HEK293 (cell line): ENCODE results near the gene EEF1AKMT3.

Source experiments
- BCL11A ChIP-seq: fragments of 450-650 bp; formaldehyde crosslinking; IDR thresholded peaks from 2 replicates; pipeline ENCODE4 v1.5.1; 2016; ENCODE audit warnings: low read depth, missing biosample characterization, missing genetic modification characterization
- KLF10 ChIP-seq: fragments of 450-650 bp; IDR thresholded peaks from 2 replicates; pipeline ENCODE4 v1.5.1; 2018; ENCODE audit warnings: missing biosample characterization, mild to moderate bottlenecking, missing genetic modification characterization
- KLF16 ChIP-seq: fragments of 450-650 bp; formaldehyde crosslinking; IDR thresholded peaks from 2 replicates; pipeline ENCODE4 v1.5.1; 2017; ENCODE audit warnings: missing biosample characterization, missing genetic modification characterization
- KLF9 ChIP-seq: fragments of 450-650 bp; formaldehyde crosslinking; IDR thresholded peaks from 2 replicates; pipeline ENCODE4 v1.5.1; 2016; ENCODE audit warnings: missing biosample characterization, missing genetic modification characterization, low read depth
- PRDM1 ChIP-seq: fragments of 450-650 bp; formaldehyde crosslinking; IDR thresholded peaks from 2 replicates; pipeline ENCODE4; 2016; ENCODE audit warnings: missing biosample characterization, missing genetic modification characterization
- PRDM10 ChIP-seq: fragments of 450-650 bp; formaldehyde crosslinking; IDR thresholded peaks from 2 replicates; pipeline ENCODE4 v1.5.1; 2016; ENCODE audit warnings: missing biosample characterization, missing genetic modification characterization
- SCRT2 ChIP-seq: fragments of 450-650 bp; formaldehyde crosslinking; IDR thresholded peaks from 2 replicates; pipeline ENCODE4 v1.5.1; 2016; ENCODE audit warnings: missing biosample characterization, missing genetic modification characterization
- TCF7L2 ChIP-seq: IDR thresholded peaks from 2 replicates; pipeline ENCODE4 v1.6.1; 2011; ENCODE audit warnings: low read depth, mild to moderate bottlenecking, inconsistent platforms, low read length, moderate library complexity, borderline replicate concordance
- TRIM28 ChIP-seq: IDR thresholded peaks from 2 replicates; pipeline ENCODE4 v1.6.1; 2011; ENCODE audit warnings: low read length, control low read depth, borderline replicate concordance
- YY1 ChIP-seq: fragments of 450-650 bp; formaldehyde crosslinking; IDR thresholded peaks from 2 replicates; pipeline ENCODE4 v1.5.1; 2018; ENCODE audit warnings: missing biosample characterization, missing genetic modification characterization
- ZNF146 ChIP-seq: fragments of 450-650 bp; formaldehyde crosslinking; IDR thresholded peaks from 2 replicates; pipeline ENCODE4 v1.5.1; 2016; ENCODE audit warnings: missing biosample characterization, missing genetic modification characterization
- ZNF148 ChIP-seq: fragments of 450-650 bp; formaldehyde crosslinking; IDR thresholded peaks from 2 replicates; pipeline ENCODE4 v1.5.0; 2017; ENCODE audit warnings: missing biosample characterization, missing genetic modification characterization, borderline replicate concordance
- ZNF16 ChIP-seq: fragments of 450-650 bp; formaldehyde crosslinking; IDR thresholded peaks from 2 replicates; pipeline ENCODE4 v1.5.1; 2016; ENCODE audit warnings: low read depth, missing biosample characterization, missing genetic modification characterization
- ZNF175 ChIP-seq: fragments of 450-650 bp; formaldehyde crosslinking; IDR thresholded peaks from 2 replicates; pipeline ENCODE4 v1.5.1; 2016; ENCODE audit warnings: missing biosample characterization, missing genetic modification characterization
- ZNF24 ChIP-seq: fragments of 450-650 bp; formaldehyde crosslinking; IDR thresholded peaks from 2 replicates; pipeline ENCODE4 v1.5.1; 2016; ENCODE audit warnings: missing biosample characterization, missing genetic modification characterization
- ZNF391 ChIP-seq: fragments of 450-650 bp; formaldehyde crosslinking; IDR thresholded peaks from 2 replicates; pipeline ENCODE4 v1.5.1; 2016; ENCODE audit warnings: low read depth, missing biosample characterization, missing genetic modification characterization, borderline replicate concordance
- ZNF571 ChIP-seq: fragments of 450-650 bp; formaldehyde crosslinking; IDR thresholded peaks from 2 replicates; pipeline ENCODE4 v1.5.0; 2017; ENCODE audit warnings: missing biosample characterization, missing genetic modification characterization
- ZNF600 ChIP-seq: fragments of 450-650 bp; formaldehyde crosslinking; IDR thresholded peaks from 2 replicates; pipeline ENCODE4 v1.5.1; 2016; ENCODE audit warnings: missing biosample characterization, missing genetic modification characterization
- ZNF610 ChIP-seq: fragments of 450-650 bp; formaldehyde crosslinking; IDR thresholded peaks from 2 replicates; pipeline ENCODE4 v1.5.1; 2016; ENCODE audit warnings: missing biosample characterization, missing genetic modification characterization, borderline replicate concordance
- ZNF624 ChIP-seq: fragments of 450-650 bp; formaldehyde crosslinking; IDR thresholded peaks from 2 replicates; pipeline ENCODE4 v1.5.1; 2017; ENCODE audit warnings: missing biosample characterization, missing genetic modification characterization
- ZNF626 ChIP-seq: fragments of 450-650 bp; sonication (Bioruptor Pico); formaldehyde crosslinking; IDR thresholded peaks from 2 replicates; pipeline ENCODE4 v1.5.1; 2018; ENCODE audit warnings: missing biosample characterization, missing genetic modification characterization, inconsistent platforms
- ZNF707 ChIP-seq: fragments of 450-650 bp; formaldehyde crosslinking; IDR thresholded peaks from 2 replicates; pipeline ENCODE4 v1.5.1; 2016; ENCODE audit warnings: missing biosample characterization, missing genetic modification characterization
- ZNF785 ChIP-seq: fragments of 450-650 bp; formaldehyde crosslinking; IDR thresholded peaks from 2 replicates; pipeline ENCODE4 v1.5.1; 2016; ENCODE audit warnings: missing biosample characterization, missing genetic modification characterization
- ZXDB ChIP-seq: fragments of 450-650 bp; formaldehyde crosslinking; IDR thresholded peaks from 2 replicates; pipeline ENCODE4 v1.5.1; 2016; ENCODE audit warnings: missing biosample characterization, missing genetic modification characterization
- TF ChIP-seq, protein P1 (sequence below): fragments of 450-650 bp; formaldehyde crosslinking; IDR thresholded peaks from 2 replicates; pipeline ENCODE4 v1.5.1; 2017; ENCODE audit warnings: missing biosample characterization, missing genetic modification characterization
- TF ChIP-seq, protein P2 (sequence below): fragments of 450-650 bp; formaldehyde crosslinking; IDR thresholded peaks from 2 replicates; pipeline ENCODE4 v1.5.1; 2017; ENCODE audit warnings: missing biosample characterization, missing genetic modification characterization
- TF ChIP-seq, protein P3 (sequence below): fragments of 450-650 bp; formaldehyde crosslinking; IDR thresholded peaks from 2 replicates; pipeline ENCODE4 v1.5.1; 2016; ENCODE audit warnings: missing biosample characterization, missing genetic modification characterization
- TF ChIP-seq, protein P4 (sequence below): fragments of 450-650 bp; formaldehyde crosslinking; IDR thresholded peaks from 2 replicates; pipeline ENCODE4 v1.5.1; 2016; ENCODE audit warnings: missing biosample characterization, missing genetic modification characterization, low read depth

EEF1AKMT3 gene

DNA sequence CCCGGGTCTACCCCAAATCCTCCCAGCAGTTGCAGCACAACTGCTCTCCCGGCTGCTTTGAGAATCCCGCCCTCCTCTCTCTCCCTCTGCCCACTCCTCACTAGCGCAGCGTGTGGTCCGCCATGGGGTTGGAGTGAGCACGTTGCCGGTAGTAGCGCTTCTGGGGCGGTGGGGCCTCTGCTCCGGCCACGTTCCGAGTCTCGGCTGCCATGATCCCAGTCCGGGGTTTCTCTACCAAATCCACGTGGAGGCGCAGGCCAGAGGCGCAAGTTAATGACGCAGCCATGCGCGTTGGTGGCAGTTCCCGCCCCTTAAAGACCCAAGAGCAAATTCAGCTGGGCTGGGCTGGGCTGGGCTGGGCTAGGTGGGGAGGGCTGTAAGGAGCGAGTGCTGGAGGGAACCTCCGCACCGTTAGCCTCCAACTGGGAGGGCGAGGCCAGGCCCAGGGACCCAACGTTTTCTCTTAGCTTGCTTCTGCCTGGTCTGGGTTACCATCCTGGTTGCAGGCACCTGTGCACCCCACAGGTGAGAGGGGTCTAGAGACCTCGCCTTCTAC, 463 bp upstream of the EEF1AKMT3 start, which contains the start of gene METTL1 (continued):
- no peak for TF ChIP-seq ZNF785 (tag by site-specific recombination)
- TF ChIP-seq, protein P1, sequence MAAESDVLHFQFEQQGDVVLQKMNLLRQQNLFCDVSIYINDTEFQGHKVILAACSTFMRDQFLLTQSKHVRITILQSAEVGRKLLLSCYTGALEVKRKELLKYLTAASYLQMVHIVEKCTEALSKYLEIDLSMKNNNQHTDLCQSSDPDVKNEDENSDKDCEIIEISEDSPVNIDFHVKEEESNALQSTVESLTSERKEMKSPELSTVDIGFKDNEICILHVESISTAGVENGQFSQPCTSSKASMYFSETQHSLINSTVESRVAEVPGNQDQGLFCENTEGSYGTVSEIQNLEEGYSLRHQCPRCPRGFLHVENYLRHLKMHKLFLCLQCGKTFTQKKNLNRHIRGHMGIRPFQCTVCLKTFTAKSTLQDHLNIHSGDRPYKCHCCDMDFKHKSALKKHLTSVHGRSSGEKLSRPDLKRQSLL (tag by site-specific recombination) = no peak
- peak; percentile 76; the same call in 1 of the 2 replicates for TF ChIP-seq KLF9
- TF ChIP-seq ZNF624 (tag by site-specific recombination) = no peak
- TF ChIP-seq KLF10 (tag by site-specific recombination) = peak; percentile 90
- TF ChIP-seq ZNF391 (tag by site-specific recombination) = peak; percentile 75; the same call in 1 of the 2 replicates
- TF ChIP-seq PRDM1 (tag by site-specific recombination) = no peak
- TF ChIP-seq ZNF16 (tag by site-specific recombination) = 0 out of 2 replicates have a peak, but pooled peaks have one; percentile 9
- TF ChIP-seq ZNF600 (tag by site-specific recombination) = peak; percentile 99
- no peak for TF ChIP-seq ZNF707 (tag by site-specific recombination)
- TF ChIP-seq, protein P2, sequence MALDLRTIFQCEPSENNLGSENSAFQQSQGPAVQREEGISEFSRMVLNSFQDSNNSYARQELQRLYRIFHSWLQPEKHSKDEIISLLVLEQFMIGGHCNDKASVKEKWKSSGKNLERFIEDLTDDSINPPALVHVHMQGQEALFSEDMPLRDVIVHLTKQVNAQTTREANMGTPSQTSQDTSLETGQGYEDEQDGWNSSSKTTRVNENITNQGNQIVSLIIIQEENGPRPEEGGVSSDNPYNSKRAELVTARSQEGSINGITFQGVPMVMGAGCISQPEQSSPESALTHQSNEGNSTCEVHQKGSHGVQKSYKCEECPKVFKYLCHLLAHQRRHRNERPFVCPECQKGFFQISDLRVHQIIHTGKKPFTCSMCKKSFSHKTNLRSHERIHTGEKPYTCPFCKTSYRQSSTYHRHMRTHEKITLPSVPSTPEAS (tag by site-specific recombination) = peak; percentile 38; the same call in 1 of the 2 replicates
- TF ChIP-seq ZXDB (tag by site-specific recombination) = peak; percentile 100
- TF ChIP-seq, protein P3, sequence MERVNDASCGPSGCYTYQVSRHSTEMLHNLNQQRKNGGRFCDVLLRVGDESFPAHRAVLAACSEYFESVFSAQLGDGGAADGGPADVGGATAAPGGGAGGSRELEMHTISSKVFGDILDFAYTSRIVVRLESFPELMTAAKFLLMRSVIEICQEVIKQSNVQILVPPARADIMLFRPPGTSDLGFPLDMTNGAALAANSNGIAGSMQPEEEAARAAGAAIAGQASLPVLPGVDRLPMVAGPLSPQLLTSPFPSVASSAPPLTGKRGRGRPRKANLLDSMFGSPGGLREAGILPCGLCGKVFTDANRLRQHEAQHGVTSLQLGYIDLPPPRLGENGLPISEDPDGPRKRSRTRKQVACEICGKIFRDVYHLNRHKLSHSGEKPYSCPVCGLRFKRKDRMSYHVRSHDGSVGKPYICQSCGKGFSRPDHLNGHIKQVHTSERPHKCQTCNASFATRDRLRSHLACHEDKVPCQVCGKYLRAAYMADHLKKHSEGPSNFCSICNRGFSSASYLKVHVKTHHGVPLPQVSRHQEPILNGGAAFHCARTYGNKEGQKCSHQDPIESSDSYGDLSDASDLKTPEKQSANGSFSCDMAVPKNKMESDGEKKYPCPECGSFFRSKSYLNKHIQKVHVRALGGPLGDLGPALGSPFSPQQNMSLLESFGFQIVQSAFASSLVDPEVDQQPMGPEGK (tag by site-specific recombination) = peak; percentile 85
- no peak for TF ChIP-seq ZNF148 (tag by site-specific recombination)
- peak; percentile 75; the same call in 1 of the 2 replicates for TF ChIP-seq TRIM28
- 0 out of 2 replicates have a peak, but pooled peaks have one; percentile 57 for TF ChIP-seq PRDM10
- peak; percentile 80 for TF ChIP-seq SCRT2
- TF ChIP-seq ZNF571 (tag by site-specific recombination) = no peak
- TF ChIP-seq ZNF610 (tag by site-specific recombination) = peak; percentile 55; the same call in 1 of the 2 replicates
- TF ChIP-seq ZNF175 (tag by site-specific recombination) = no peak
- no peak for TF ChIP-seq BCL11A (tag by site-specific recombination)
- TF ChIP-seq ZNF24 (tag by site-specific recombination) = peak; percentile 92; the same call in 1 of the 2 replicates
- TF ChIP-seq, protein P4, sequence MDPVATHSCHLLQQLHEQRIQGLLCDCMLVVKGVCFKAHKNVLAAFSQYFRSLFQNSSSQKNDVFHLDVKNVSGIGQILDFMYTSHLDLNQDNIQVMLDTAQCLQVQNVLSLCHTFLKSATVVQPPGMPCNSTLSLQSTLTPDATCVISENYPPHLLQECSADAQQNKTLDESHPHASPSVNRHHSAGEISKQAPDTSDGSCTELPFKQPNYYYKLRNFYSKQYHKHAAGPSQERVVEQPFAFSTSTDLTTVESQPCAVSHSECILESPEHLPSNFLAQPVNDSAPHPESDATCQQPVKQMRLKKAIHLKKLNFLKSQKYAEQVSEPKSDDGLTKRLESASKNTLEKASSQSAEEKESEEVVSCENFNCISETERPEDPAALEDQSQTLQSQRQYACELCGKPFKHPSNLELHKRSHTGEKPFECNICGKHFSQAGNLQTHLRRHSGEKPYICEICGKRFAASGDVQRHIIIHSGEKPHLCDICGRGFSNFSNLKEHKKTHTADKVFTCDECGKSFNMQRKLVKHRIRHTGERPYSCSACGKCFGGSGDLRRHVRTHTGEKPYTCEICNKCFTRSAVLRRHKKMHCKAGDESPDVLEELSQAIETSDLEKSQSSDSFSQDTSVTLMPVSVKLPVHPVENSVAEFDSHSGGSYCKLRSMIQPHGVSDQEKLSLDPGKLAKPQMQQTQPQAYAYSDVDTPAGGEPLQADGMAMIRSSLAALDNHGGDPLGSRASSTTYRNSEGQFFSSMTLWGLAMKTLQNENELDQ (tag by site-specific recombination) = no peak
- no peak for TF ChIP-seq ZNF626 (tag by site-specific recombination)
- peak; percentile 96 for TF ChIP-seq YY1
- peak; percentile 99 for TF ChIP-seq KLF16
- TF ChIP-seq TCF7L2 = no peak
- TF ChIP-seq ZNF146 (tag by site-specific recombination) = no peak
